ENCODE data around the gene PCED1B. TPM values are rescaled to one million over a fixed set of nuclear protein-coding genes. Genes with fewer than 3 reads are reported as not detected.

Gene PCED1B
- total RNA-seq, 4 donors from 2014 or later: 1.0 to 1.5 (median 1.2) TPM

DNA sequence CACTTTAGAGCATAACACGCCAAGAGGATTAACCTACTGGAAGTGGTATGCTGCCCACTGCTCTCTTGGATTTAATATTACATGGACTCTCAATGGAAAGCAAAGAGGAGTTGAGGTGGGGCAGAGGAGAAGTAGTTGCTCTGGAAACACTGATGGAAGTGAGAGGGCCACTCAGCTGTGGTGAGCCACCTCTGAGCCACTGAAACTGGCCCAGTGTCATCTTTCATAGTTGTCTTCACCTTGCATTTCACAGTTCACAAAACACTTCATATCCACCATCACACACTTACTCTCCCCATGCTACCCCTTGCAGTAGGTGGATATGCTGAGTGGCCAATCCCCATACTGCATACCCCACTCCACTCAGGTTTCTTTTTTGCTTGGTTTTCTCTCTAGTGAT is 12.2 kb upstream of the PCED1B start:
- H3K4me1 ChIP-seq: peaks cover 0 to 5% of the 10 kb centered on the region in 2 donors
- no peaks in the 10 kb centered on the region for H3K27me3 ChIP-seq
- no peaks in the 10 kb centered on the region for H3K9me3 ChIP-seq
- 97 to 100% methylated on average over 1 of the region's 1 CpG for WGBS, 2 donors
- H3K4me3 ChIP-seq (replicated peaks in 1 of 3): no peak overlapping the region
- no peak for TF ChIP-seq POLR2A (IDR thresholded peaks at IDR 0.05)
- TF ChIP-seq, protein P1, sequence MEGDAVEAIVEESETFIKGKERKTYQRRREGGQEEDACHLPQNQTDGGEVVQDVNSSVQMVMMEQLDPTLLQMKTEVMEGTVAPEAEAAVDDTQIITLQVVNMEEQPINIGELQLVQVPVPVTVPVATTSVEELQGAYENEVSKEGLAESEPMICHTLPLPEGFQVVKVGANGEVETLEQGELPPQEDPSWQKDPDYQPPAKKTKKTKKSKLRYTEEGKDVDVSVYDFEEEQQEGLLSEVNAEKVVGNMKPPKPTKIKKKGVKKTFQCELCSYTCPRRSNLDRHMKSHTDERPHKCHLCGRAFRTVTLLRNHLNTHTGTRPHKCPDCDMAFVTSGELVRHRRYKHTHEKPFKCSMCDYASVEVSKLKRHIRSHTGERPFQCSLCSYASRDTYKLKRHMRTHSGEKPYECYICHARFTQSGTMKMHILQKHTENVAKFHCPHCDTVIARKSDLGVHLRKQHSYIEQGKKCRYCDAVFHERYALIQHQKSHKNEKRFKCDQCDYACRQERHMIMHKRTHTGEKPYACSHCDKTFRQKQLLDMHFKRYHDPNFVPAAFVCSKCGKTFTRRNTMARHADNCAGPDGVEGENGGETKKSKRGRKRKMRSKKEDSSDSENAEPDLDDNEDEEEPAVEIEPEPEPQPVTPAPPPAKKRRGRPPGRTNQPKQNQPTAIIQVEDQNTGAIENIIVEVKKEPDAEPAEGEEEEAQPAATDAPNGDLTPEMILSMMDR (IDR thresholded peaks at IDR 0.05): no peak
- H3K36me3 ChIP-seq: no peaks in the 10 kb centered on the region
- intact Hi-C loops (cut with DNase I): no loop called here
- DNase-seq: no peak
- no peak overlapping the region for H3K27ac ChIP-seq

DNA sequence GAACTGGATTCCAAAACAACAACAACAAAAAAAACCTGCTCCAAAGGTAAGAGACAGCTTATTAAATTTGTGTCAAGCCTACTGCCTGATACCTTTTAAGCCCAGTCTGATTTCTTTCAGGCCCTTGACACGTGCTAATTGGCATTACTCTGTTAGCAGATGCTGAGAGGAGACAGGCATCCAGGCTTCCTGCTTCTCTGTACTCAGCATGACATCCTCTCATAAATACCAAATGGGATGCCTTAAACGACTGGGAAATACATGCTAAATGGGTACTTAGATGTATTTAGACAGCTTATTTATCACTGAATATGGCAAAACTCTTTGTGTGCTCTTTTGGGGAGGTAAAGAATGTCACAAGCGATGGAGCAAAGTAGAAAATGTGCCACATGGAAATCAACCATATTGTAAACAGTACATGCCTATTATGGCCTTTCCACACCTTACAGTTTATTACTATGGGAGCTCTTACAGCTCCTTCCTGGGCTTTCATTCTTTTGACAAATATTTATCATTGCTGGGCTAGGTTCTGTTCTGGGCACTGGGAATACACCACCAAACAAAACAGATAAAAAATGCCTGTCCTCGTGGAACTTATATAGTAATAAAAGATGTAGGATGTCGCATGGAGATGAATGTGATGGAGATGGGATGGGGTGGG is 11.5 kb upstream of the PCED1B start:
- Histone ChIP-seq H3K4me1 (peaks cover 0 to 5% of the 10 kb centered on the region in 2 donors), H3K27ac (no peak overlapping the region), H3K27me3 (no peaks in the 10 kb centered on the region), H3K4me3 (replicated peaks in 1 of 3) (no peak overlapping the region), H3K9me3 (no peaks in the 10 kb centered on the region), H3K36me3 (no peaks in the 10 kb centered on the region)
- DNase-seq: no peak
- WGBS, 2 donors: 70 to 73% methylated on average over 5 of the region's 5 CpGs
- no peak for TF ChIP-seq POLR2A (IDR thresholded peaks at IDR 0.05)
- TF ChIP-seq, protein P1 (IDR thresholded peaks at IDR 0.05): no peak
- intact Hi-C loops (cut with DNase I): no loop called here

DNA sequence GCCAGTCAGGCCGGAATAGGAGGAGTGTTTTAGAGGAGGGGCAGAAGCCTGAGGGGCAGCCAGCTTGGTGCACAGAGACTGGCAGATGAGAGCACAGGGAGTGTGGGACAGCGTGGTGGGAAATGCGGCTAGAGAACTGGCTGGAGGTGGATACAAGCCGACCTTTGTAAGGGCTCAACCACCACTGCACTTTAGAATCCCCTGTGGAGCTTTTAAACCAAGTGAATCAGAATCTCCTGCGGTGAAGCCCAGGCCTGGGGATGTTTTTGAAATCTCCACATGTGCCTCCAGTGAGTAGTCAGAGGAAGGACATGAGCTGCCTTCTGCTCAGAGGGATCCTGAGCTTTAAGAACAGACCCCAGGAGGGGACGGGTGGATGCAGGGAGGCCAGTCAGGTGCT is 10.9 kb upstream of the PCED1B start:
- H3K9me3 ChIP-seq: no peaks in the 10 kb centered on the region
- H3K27me3 ChIP-seq: no peaks in the 10 kb centered on the region
- no peak for DNase-seq
- 68 to 80% methylated on average over 6 of the region's 6 CpGs for WGBS, 2 donors
- intact Hi-C loops (cut with DNase I): no loop called here
- no peak overlapping the region for H3K27ac ChIP-seq
- H3K4me1 ChIP-seq: peaks cover 0 to 5% of the 10 kb centered on the region in 2 donors
- TF ChIP-seq POLR2A (IDR thresholded peaks at IDR 0.05): no peak
- TF ChIP-seq, protein P1 (IDR thresholded peaks at IDR 0.05): no peak
- H3K4me3 ChIP-seq (replicated peaks in 1 of 3): no peak overlapping the region
- no peaks in the 10 kb centered on the region for H3K36me3 ChIP-seq

DNA sequence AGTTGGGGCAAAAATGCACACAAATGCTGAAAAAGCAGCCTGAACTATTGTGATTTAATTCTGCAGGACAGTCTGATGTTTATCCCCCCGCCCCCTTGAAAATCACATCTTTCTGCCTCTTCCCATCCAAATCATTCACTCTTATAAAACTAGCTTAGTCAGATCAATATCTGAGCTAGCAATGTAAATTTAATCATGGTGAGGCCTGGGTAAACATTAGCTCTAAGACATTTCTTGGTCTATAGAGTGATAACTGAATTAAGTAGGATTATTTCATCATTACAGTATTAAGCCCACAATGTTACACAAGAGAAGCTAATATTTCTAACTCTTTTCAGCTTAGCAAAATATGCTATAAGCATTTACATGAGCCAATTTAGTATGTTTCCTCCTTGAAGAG is 9.1 kb upstream of the PCED1B start:
- Histone ChIP-seq H3K4me3 (replicated peaks in 1 of 3) (no peak overlapping the region), H3K27ac (no peak overlapping the region), H3K4me1 (peaks cover 0 to 5% of the 10 kb centered on the region in 2 donors), H3K27me3 (no peaks in the 10 kb centered on the region), H3K36me3 (no peaks in the 10 kb centered on the region), H3K9me3 (no peaks in the 10 kb centered on the region)
- intact Hi-C loops (cut with DNase I): no loop called here
- TF ChIP-seq POLR2A (IDR thresholded peaks at IDR 0.05): no peak
- TF ChIP-seq, protein P1 (IDR thresholded peaks at IDR 0.05): no peak
- WGBS, 2 donors: 94 to 100% methylated on average over 1 of the region's 1 CpG
- no peak for DNase-seq

DNA sequence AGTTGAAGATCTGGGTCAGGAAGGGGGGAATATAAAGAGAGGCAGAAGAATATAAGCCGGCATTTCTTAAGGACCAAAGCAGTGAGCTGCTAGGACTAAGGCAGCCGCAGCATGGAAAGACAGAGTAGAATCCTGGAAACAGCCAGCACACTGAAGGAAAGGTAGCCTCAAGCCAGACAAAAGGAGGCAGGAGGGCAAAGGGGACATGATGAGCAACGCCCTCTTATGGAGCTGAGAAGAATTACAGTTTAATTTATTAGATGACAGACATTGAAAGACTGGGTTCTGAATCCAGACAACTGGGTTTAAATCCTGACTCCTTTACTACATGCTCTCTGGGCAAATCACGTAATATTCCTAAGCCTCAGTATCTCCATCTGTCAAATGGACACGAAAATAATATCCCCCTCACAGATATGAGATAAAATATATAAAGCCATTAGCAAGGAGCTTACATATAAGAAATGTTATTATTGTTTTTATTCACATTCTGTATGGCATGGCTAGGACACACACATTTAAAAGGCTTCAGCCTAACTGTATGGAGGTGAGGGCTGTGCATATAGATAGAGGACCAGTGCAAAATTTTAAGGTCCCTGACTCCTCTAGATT is 8.1 kb upstream of the PCED1B start:
- WGBS, 2 donors: 51 to 57% methylated on average over 5 of the region's 5 CpGs
- H3K27ac ChIP-seq: no peak overlapping the region

More for the DNA sequence above, 8.1 kb upstream of the PCED1B start:
- H3K9me3 ChIP-seq: no peaks in the 10 kb centered on the region
- intact Hi-C loops (cut with DNase I): no loop called here
- DNase-seq: no peak
- H3K27me3 ChIP-seq: no peaks in the 10 kb centered on the region
- H3K4me1 ChIP-seq: peaks cover 0 to 5% of the 10 kb centered on the region in 2 donors
- no peak for TF ChIP-seq POLR2A (IDR thresholded peaks at IDR 0.05)
- TF ChIP-seq, protein P1 (IDR thresholded peaks at IDR 0.05): peak in 3 of 6 experiments; percentile 7 to 35 (median 13)
- H3K4me3 ChIP-seq (replicated peaks in 1 of 3): no peak overlapping the region
- H3K36me3 ChIP-seq: no peaks in the 10 kb centered on the region
